K562 (cell line): Measurements from ENCODE around the gene CFAP20DC. TPM values are rescaled to one million over a fixed set of nuclear protein-coding genes. Genes with fewer than 3 reads are reported as not detected.
"Not testable (repeated sequence)": the region's sequence is repeated elsewhere in the genome, so short reads cannot be mapped to it uniquely, and the experiment has no call there.

ENCODE experiments used
- ATAC-seq: fragments of 200-7000 bp; cut with Tn5 transposase; 3 replicates; pipeline ENCODE4 v1.9.1; 2020; ENCODE audit warnings: moderate library complexity
- BruUV-seq: library from RNA; stranded (reverse); fragments of 400-500 nt; replicated peaks from 2 replicates; lab custom pipeline; 2021; lab: Mats Ljungman, UMichigan
- CTCF ChIA-PET: fragments of 300-600 bp; formaldehyde crosslinking; extraction: SDS; loops from one replicate; lab custom pipeline; 2021; ENCODE audit warnings: low intra/inter-chr PET ratio; lab: Yijun Ruan, JAX
- POLR2A ChIA-PET: fragments of 300-600, 350-650 bp; sonication (Branson Sonifier 250); formaldehyde crosslinking; extraction: SDS; loops from one replicate; lab custom pipeline; 2021; ENCODE audit warnings: antibody characterized with exemption, inconsistent platforms; lab: Yijun Ruan, JAX
- DNase-seq, 4 experiments: peaks; one replicate each; pipeline versions ENCODE4 v3.0.0 to v3.0.0-alpha.2; 2011 to 2018; ENCODE audit warnings: low spot score in 3 of 4, mixed read lengths in 3 of 4; ENCODE audit errors: extremely low read depth in 1 of 4
- FAIRE-seq: peaks from 2 replicates; lab custom pipeline; 2011; peaks lifted over from hg19 to GRCh38; lab: Jason Lieb, UNC
- H2AFZ ChIP-seq: 2 replicates; pipeline ENCODE4 v1.6.0; 2011; ENCODE audit warnings: low read depth, low read length, control low read depth, inconsistent platforms
- H3K27ac ChIP-seq: fragments of 200-600 bp; 3 replicates; pipeline ENCODE4 v1.8.0; 2011; ENCODE audit warnings: low read depth, mild to moderate bottlenecking, control low read depth, inconsistent platforms, low read length, moderate library complexity, mixed read lengths; ENCODE audit errors: extremely low read depth
- H3K27me3 ChIP-seq, 2 experiments: fragments of 300-600 bp in 1 of 2; 2 replicates in 1 of 2; 3 replicates in 1 of 2; pipeline versions ENCODE4 v1.6.0 to v1.8.0; 2011; ENCODE audit warnings: inconsistent platforms in 2 of 2, low read length in 2 of 2, mild to moderate bottlenecking in 1 of 2, mixed read lengths in 1 of 2, moderate library complexity in 1 of 2; ENCODE audit not compliant: control insufficient read depth in 2 of 2, insufficient read depth in 2 of 2
- H3K36me3 ChIP-seq: fragments of 300-600 bp; 3 replicates; pipeline ENCODE4 v1.8.0; 2011; ENCODE audit warnings: mild to moderate bottlenecking, low read length, inconsistent platforms; ENCODE audit not compliant: control insufficient read depth, insufficient read depth
- H3K4me1 ChIP-seq, 2 experiments: fragments of 200-600 bp in 1 of 2; replicated peaks in 1 of 2; 2 replicates in 1 of 2; 3 replicates in 1 of 2; pipeline versions ENCODE4 v1.5.1 to v1.8.0; 2011; ENCODE audit warnings: inconsistent platforms in 2 of 2, low read length in 2 of 2, mild to moderate bottlenecking in 1 of 2, mixed read lengths in 1 of 2, moderate library complexity in 1 of 2; ENCODE audit not compliant: control insufficient read depth in 2 of 2, insufficient read depth in 2 of 2
- H3K4me2 ChIP-seq: 2 replicates; pipeline ENCODE4 v1.6.1; 2011; ENCODE audit warnings: low read length, control low read depth, inconsistent platforms, mixed read lengths; ENCODE audit not compliant: insufficient read depth
- H3K4me3 ChIP-seq: fragments of 200-600 bp; sonication (generic), shearing (Covaris generic); 2 replicates; pipeline ENCODE4 v1.5.1; 2016; ENCODE audit warnings: control low read depth, inconsistent platforms
- H3K79me2 ChIP-seq: fragments of 200-600 bp; 3 replicates; pipeline ENCODE4 v1.8.0; 2011; ENCODE audit warnings: low read length, inconsistent platforms; ENCODE audit not compliant: control insufficient read depth, insufficient read depth
- H3K9ac ChIP-seq, 2 experiments: 2 replicates each; pipeline versions ENCODE4 v1.6.0 to v1.6.1; 2011; ENCODE audit warnings: low read depth in 2 of 2, low read length in 2 of 2, control low read depth in 1 of 2, inconsistent platforms in 1 of 2, mild to moderate bottlenecking in 1 of 2, mixed read lengths in 1 of 2; ENCODE audit not compliant: insufficient read depth in 1 of 2
- H3K9me1 ChIP-seq: one replicate; pipeline ENCODE4 v1.6.0; 2011; ENCODE audit warnings: inconsistent platforms, mild to moderate bottlenecking, low read length, moderate library complexity; ENCODE audit not compliant: control insufficient read depth, insufficient read depth
- H3K9me3 ChIP-seq: replicated peaks from 2 replicates; pipeline ENCODE4 v1.5.1; 2011; ENCODE audit warnings: low read depth, low read length, inconsistent platforms; ENCODE audit not compliant: control insufficient read depth, insufficient read depth
- H4K20me1 ChIP-seq: replicated peaks from 2 replicates; pipeline ENCODE4 v1.6.1; 2011; ENCODE audit warnings: low read length, inconsistent platforms, mixed read lengths; ENCODE audit not compliant: control insufficient read depth, insufficient read depth
- ARID1B ChIP-seq: fragments of 450-650 bp; IDR thresholded peaks from 2 replicates; pipeline ENCODE4 v1.6.1; 2016; ENCODE audit warnings: antibody characterized with exemption, mild to moderate bottlenecking, inconsistent platforms
- CXXC5 ChIP-seq: fragments of 250-450 bp; sonication (Bioruptor Pico); IDR thresholded peaks from 2 replicates; pipeline ENCODE4 v1.8.0; 2022; ENCODE audit warnings: inconsistent platforms, mild to moderate bottlenecking, moderate library complexity
- EP400 ChIP-seq: fragments of 450-650 bp; IDR thresholded peaks from 2 replicates; pipeline ENCODE4 v1.6.1; 2017; ENCODE audit warnings: antibody characterized with exemption, mild to moderate bottlenecking, moderate library complexity
- KDM5B ChIP-seq: fragments of 200-600 bp; sonication (generic); IDR thresholded peaks from 2 replicates; pipeline ENCODE4 v1.6.1; 2012; ENCODE audit warnings: low read depth, mild to moderate bottlenecking, moderate library complexity, low read length, control low read depth, inconsistent platforms; ENCODE audit not compliant: insufficient replicate concordance
- MNT ChIP-seq, 2 experiments: fragments of 450-650 bp; conservative IDR thresholded peaks; 2 replicates each; pipeline ENCODE4 v1.6.1; 2017; ENCODE audit warnings: mild to moderate bottlenecking in 2 of 2, moderate library complexity in 2 of 2
- NCOR1 ChIP-seq: fragments of 450-650 bp; IDR thresholded peaks from 2 replicates; pipeline ENCODE4 v1.6.1; 2016; ENCODE audit warnings: mild to moderate bottlenecking, moderate library complexity
- NFIC ChIP-seq: fragments of 450-650 bp; IDR thresholded peaks from 2 replicates; pipeline ENCODE4 v1.6.1; 2017; ENCODE audit warnings: mild to moderate bottlenecking, inconsistent platforms
- NFRKB ChIP-seq: fragments of 450-650 bp; IDR thresholded peaks from 2 replicates; pipeline ENCODE4 v1.6.1; 2016; ENCODE audit warnings: low read depth
- NR2C1 ChIP-seq, 2 experiments: fragments of 450-650 bp; IDR thresholded peaks; 2 replicates each; pipeline ENCODE4 v1.6.1; 2017; ENCODE audit warnings: mild to moderate bottlenecking in 2 of 2, antibody characterized with exemption in 1 of 2, inconsistent platforms in 1 of 2, missing compliant biosample characterization in 1 of 2, missing genetic modification characterization in 1 of 2
- NR2C2 ChIP-seq, 2 experiments: fragments of 200-800 bp in 1 of 2; sonication (Bioruptor generic) in 1 of 2; sonication (generic) in 1 of 2; formaldehyde crosslinking in 1 of 2; IDR thresholded peaks; 2 replicates each; pipeline versions ENCODE4 v1.6.1 to v1.8.0; 2016 to 2022; ENCODE audit warnings: mild to moderate bottlenecking in 1 of 2, missing compliant biosample characterization in 1 of 2, missing genetic modification characterization in 1 of 2, missing genetic modification reagents in 1 of 2
- NRF1 ChIP-seq, 2 experiments: fragments of 450-650 bp; IDR thresholded peaks in 1 of 2; conservative IDR thresholded peaks in 1 of 2; 2 replicates each; pipeline ENCODE4 v1.6.1; 2014; ENCODE audit warnings: mild to moderate bottlenecking in 2 of 2
- POLR2A ChIP-seq: fragments of 450-650 bp; conservative IDR thresholded peaks from 2 replicates; pipeline ENCODE4 v1.6.1; 2016
- POLR2G ChIP-seq: fragments of 200-400 bp; formaldehyde crosslinking; IDR thresholded peaks from 2 replicates; pipeline ENCODE4 v1.6.1; 2017; ENCODE audit warnings: low read depth, mild to moderate bottlenecking, antibody characterized with exemption, low read length, moderate library complexity
- POLR2H ChIP-seq: IDR thresholded peaks from 2 replicates; pipeline ENCODE4 v1.6.1; 2016; ENCODE audit warnings: missing genetic modification characterization, low read depth, mild to moderate bottlenecking, control low read depth, missing compliant biosample characterization, moderate library complexity
- RBFOX2 ChIP-seq: fragments of 200-400 bp; formaldehyde crosslinking; IDR thresholded peaks from 2 replicates; pipeline ENCODE4 v1.6.1; 2017; ENCODE audit warnings: low read depth, mild to moderate bottlenecking, low read length, moderate library complexity
- TFAP4 ChIP-seq: sonication (generic); formaldehyde crosslinking; IDR thresholded peaks from 2 replicates; pipeline ENCODE4 v1.8.0; 2022; ENCODE audit warnings: missing genetic modification reagents, mild to moderate bottlenecking, moderate library complexity, borderline replicate concordance
- YY1 ChIP-seq, 3 experiments: IDR thresholded peaks; 2 replicates each; pipeline ENCODE4 v1.6.1; 2011; ENCODE audit warnings: low read length in 2 of 3, mild to moderate bottlenecking in 2 of 3, moderate library complexity in 2 of 3, borderline replicate concordance in 1 of 3, control low read depth in 1 of 3, low read depth in 1 of 3; ENCODE audit not compliant: insufficient read depth in 3 of 3, insufficient replicate concordance in 2 of 3, control insufficient read depth in 1 of 3, insufficient read length in 1 of 3; ENCODE audit errors: extremely low read depth in 1 of 3
- WGBS: fragments of 100-300 bp; shearing (Covaris generic); methylation state at CpG from one replicate; pipeline ENCODE4 v1.1.6; 2016; ENCODE audit warnings: low coverage, mixed read lengths; ENCODE audit not compliant: insufficient coverage; ENCODE audit errors: missing lambda C conversion rate; 5-methylcytosine and 5-hydroxymethylcytosine counted together
- in situ Hi-C: fragments of 300-500 bp; cut with MboI; formaldehyde crosslinking; loops from 4 replicates; pipeline ENCODE4 v1.15.0; 2018; ENCODE audit warnings: inconsistent platforms, mixed read lengths
- intact Hi-C: fragments of 100-400 bp; cut with micrococcal nuclease; formaldehyde crosslinking; loops from 2 replicates; pipeline ENCODE4 v1.14.2; 2022
- polyA plus RNA-seq, 8 experiments: library from polyadenylated mRNA; depleted of rRNA in 4 of 8; stranded (reverse) in 5 of 8; unstranded in 3 of 8; fragments of >200 nt; fragmentation: Nextera tagmentation in 2 of 8; fragmentation: Illumina TruSeq in 1 of 8; extraction: Ambion mirVana in 2 of 8; extraction: Trizol in 1 of 8; gene quantifications; 2 replicates each; pipeline versions ENCODE4 v1.2.1 to v1.2.3, GENCODE V29; 2011 to 2014; ENCODE audit warnings: inconsistent platforms in 1 of 8, missing spikeins in 1 of 8
- total RNA-seq, 7 experiments: library from RNA; depleted of rRNA in 6 of 7; stranded (reverse); fragments of >200 nt in 6 of 7; fragmentation: Illumina TruSeq in 2 of 7; extraction: Trizol in 2 of 7; gene quantifications; 2 replicates each; pipeline versions ENCODE4 v1.2.1 to v1.2.3, GENCODE V29; 2011 to 2021; ENCODE audit warnings: low replicate concordance in 1 of 7

CFAP20DC gene
- total and polyA plus RNA-seq, 9 of the 15 experiments (the other 6 are each of a cell fraction or from before 2014, with no cell fraction given), result 1.6 to 5.9 (median 4.6) TPM

GRCh38 chr3:58842050-58842747, 207.6 kb downstream of the CFAP20DC start:
- DNase-seq (peak in 3 of 4 experiments; percentile 10 to 45 (median 19)), ATAC-seq (peak; percentile 62)
- CTCF ChIA-PET; FAIRE-seq; H3K36me3 ChIP-seq; in situ Hi-C loops; H4K20me1 ChIP-seq; H3K9me1 ChIP-seq; intact Hi-C loops; H3K9me3 ChIP-seq; H3K27me3 ChIP-seq; TF ChIP-seq NR2C1 (tag; IDR thresholded peaks at IDR 0.05); NR2C2 (CRISPR knock-in tag; IDR thresholded peaks at IDR 0.05): not testable (repeated sequence)
- Histone ChIP-seq H3K9ac (peak overlapping the region; percentile 79 to 83; a peak in 3 of 4 replicates), H3K79me2 (peaks cover 47% of the 10 kb centered on the region), H3K4me2 (peak overlapping the region; percentile 28), H3K4me3 (peak overlapping the region; percentile 44), H2AFZ (peak overlapping the region; percentile 64), H3K27ac (peak overlapping the region; percentile 79), H3K4me1 (peaks cover 0 to 21% of the 10 kb centered on the region in 2 experiments; a peak in 3 of 5 replicates)
- POLR2A ChIA-PET, result interaction anchor here (0.6 kb wide), 2 partner anchors 19 to 114 kb away, joined by 3 read pairs; no protein-coding TSS in a partner anchor
- WGBS, result 0% methylated on average over 9 of the region's 34 CpGs
- BruUV-seq, result TSS peak; percentile 69
- peak; percentile 61; the same call in 1 of the 2 replicates for TF ChIP-seq POLR2H (tag)
- peak; percentile 65 for TF ChIP-seq POLR2G
- peak; percentile 23; the same call in 1 of the 2 replicates for TF ChIP-seq NCOR1
- TF ChIP-seq ARID1B, result peak; percentile 16; the same call in 1 of the 2 replicates
- TF ChIP-seq RBFOX2, result peak; percentile 59
- peak; percentile 42 to 58 for TF ChIP-seq NRF1 (conservative IDR thresholded peaks at IDR 0.05 in 1 of 2, IDR thresholded peaks at IDR 0.05 in 1 of 2)
- TF ChIP-seq YY1 (IDR thresholded peaks at IDR 0.05; ENCODE audit: borderline replicate concordance in 1 of 3, control insufficient read depth in 1 of 3, extremely low read depth in 1 of 3, insufficient read depth in 3 of 3, insufficient read length in 1 of 3, insufficient replicate concordance in 2 of 3, low read depth in 1 of 3, low read length in 2 of 3), result peak in 2 of 3 experiments; percentile 33 to 70
- peak; percentile 65 for TF ChIP-seq EP400
- peak; percentile 68 for TF ChIP-seq POLR2A
- 0 out of 2 replicates have a peak, but pooled peaks have one; percentile 22 for TF ChIP-seq NFIC
- peak; percentile 18; the same call in 1 of the 2 replicates for TF ChIP-seq NR2C1 (IDR thresholded peaks at IDR 0.05)
- peak; percentile 46; the same call in 1 of the 2 replicates for TF ChIP-seq NR2C2 (tag; IDR thresholded peaks at IDR 0.05)
- peak; percentile 90 for TF ChIP-seq NFRKB
- peak; percentile 36; the same call in 1 of the 2 replicates for TF ChIP-seq TFAP4 (CRISPR knock-in tag)
- peak in 1 of 2 experiments; percentile 47; a peak in 1 of 4 replicates for TF ChIP-seq MNT (conservative IDR thresholded peaks at IDR 0.05)
- TF ChIP-seq CXXC5 (CRISPR knock-in tag), result peak; percentile 31; the same call in 1 of the 2 replicates
- TF ChIP-seq KDM5B, result peak; percentile 43
